ENCODE results near the gene RBM20.

The RBM20 gene

DNA sequence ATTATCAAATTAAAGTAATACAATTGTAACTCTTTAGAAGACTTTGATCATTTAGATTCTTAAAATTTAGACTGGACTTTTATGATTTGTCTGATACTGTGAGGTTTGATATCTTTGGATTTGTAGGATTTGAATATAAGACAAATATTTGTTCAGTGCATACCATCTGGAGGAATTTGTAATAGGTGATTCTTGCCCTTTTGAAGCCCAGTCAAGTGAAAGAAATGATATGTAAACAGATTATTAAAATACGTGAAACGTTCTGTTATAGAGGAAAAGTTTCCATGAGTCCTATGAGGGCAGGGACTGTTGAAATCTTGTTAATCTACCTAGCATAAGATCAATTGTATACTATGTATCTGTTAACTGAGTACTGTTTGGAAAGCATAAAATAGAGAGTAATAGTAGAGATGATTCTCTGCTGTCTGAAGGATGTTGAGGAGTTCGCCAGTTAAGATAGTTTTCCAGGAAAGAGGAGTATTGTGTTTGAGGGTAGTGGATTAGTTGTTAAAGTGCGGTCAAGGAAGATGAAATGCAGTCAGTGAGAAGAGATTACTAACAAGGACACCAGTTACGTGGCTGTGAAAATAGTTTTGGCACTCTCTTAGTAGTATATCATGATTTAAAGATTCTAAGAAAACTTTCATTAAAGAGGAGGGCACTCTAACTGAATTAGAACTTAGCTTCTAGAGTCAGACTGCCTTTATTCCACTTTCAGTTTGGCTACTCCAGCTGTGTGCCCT lies 242.0 kb downstream of the RBM20 start:
- in situ Hi-C loops (cut with MboI; ENCODE audit: low sequenced_read_pairs): no loop called here

DNA sequence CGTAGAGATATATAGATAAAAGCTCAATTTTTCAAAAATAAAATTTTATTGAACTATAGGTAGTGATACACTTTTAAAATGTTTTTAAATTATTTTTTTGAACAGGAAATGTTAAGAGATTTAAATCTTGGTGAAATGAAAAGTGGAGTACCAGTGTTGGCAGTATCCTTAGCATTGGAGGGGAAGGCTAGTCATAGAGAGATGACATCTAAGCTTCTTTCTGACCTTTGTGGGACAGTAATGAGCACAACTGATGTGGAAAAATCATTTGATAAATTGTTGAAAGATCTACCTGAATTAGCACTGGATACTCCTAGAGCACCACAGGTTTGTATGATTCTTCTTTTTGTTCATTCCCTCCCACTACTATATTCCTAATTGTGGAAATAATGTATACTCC lies 243.4 kb downstream of the RBM20 start:
- in situ Hi-C loops (cut with MboI; ENCODE audit: low sequenced_read_pairs): no loop called here

Measured in hTERT RPE-1 (cell line).